ENCODE data around the gene OR6C1.
"Not testable (repeated sequence)": the region's sequence is repeated elsewhere in the genome, so short reads cannot be mapped to it uniquely, and the experiment has no call there.

The OR6C1 gene

GRCh38 chr12:55336002-55336401 is 21.9 kb downstream of the OR6C1 start:
- TF ChIP-seq, protein P1, sequence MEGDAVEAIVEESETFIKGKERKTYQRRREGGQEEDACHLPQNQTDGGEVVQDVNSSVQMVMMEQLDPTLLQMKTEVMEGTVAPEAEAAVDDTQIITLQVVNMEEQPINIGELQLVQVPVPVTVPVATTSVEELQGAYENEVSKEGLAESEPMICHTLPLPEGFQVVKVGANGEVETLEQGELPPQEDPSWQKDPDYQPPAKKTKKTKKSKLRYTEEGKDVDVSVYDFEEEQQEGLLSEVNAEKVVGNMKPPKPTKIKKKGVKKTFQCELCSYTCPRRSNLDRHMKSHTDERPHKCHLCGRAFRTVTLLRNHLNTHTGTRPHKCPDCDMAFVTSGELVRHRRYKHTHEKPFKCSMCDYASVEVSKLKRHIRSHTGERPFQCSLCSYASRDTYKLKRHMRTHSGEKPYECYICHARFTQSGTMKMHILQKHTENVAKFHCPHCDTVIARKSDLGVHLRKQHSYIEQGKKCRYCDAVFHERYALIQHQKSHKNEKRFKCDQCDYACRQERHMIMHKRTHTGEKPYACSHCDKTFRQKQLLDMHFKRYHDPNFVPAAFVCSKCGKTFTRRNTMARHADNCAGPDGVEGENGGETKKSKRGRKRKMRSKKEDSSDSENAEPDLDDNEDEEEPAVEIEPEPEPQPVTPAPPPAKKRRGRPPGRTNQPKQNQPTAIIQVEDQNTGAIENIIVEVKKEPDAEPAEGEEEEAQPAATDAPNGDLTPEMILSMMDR (IDR thresholded peaks at IDR 0.05; ENCODE audit: low read depth, low read length), result no peak
- no peak for DNase-seq (ENCODE audit: low read depth in 2 of 2)
- no peak overlapping the region for H3K4me3 ChIP-seq (replicated peaks in 1 of 2; ENCODE audit: low read depth in 2 of 2, low read length in 2 of 2)

DNA sequence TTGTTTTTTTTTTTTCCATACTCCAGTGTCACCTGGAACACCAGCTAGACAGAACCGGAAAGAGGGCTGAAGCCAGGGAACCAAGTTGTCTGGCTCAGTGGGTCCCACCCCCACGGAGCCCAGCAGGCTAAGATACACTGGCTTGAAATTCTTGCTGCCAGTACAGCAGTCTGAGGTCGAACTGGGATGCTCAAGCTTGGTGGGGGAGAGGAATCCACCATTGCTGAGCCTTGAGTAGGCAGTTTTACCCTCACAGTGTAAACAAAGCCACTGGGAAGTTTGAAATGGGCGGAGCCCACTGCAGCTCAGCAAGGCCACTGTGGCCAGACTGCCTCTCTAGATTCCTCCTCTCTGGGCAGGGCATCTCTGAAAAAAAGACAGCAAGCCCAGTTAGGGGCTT is 41.2 kb downstream of the OR6C1 start:
- H3K4me3 ChIP-seq (replicated peaks in 1 of 2; ENCODE audit: low read depth in 2 of 2, low read length in 2 of 2); DNase-seq (ENCODE audit: low read depth in 2 of 2): not testable (repeated sequence)

DNA sequence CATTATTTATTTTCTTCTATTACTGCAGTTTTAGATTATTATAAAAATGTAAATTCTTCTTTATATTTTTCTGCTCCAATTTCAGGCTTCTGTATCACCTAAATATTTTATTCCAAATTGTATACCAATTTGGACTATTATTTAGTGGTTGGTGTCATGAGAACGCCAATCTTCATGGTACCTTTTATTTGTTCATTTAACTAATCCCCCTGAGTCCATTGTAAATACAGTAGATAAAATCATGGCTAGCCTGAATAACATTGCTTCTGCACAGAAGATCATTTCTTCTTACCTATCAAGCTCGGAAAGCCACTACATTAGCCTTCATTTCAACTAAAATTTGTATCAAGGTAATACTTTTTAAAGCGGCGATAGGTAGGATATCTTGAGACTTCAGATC is 48.5 kb downstream of the OR6C1 start, which contains the start of gene OR6C75:
TSS of gene OR6C75 (plus strand) at position 301 of the 400 bp plus-strand sequence. CDS start 2,136 bp downstream, outside the sequence.
- H3K4me3 ChIP-seq (replicated peaks in 1 of 2; ENCODE audit: low read depth in 2 of 2, low read length in 2 of 2), result no peak within 1 kb of the TSS
- DNase-seq (ENCODE audit: low read depth in 2 of 2), result no peak
- TF ChIP-seq, protein P1 (IDR thresholded peaks at IDR 0.05; ENCODE audit: low read depth, low read length), result no peak

DNA sequence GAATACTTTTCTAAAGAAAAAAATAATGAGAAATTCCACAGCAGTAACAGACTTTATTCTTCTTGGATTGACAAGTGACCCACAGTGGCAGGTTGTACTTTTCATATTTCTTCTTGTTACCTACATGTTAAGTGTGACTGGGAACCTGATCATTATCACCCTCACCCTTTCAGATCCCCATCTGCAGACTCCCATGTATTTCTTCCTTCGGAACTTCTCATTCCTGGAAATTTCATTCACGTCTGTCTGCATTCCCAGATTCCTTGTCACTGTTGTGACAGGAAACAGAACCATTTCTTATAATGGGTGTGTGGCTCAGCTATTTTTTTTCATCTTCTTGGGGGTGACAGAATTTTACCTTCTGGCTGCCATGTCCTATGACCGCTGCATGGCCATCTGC is 50.9 kb downstream of the OR6C1 start:
- H3K4me3 ChIP-seq (replicated peaks in 1 of 2; ENCODE audit: low read depth in 2 of 2, low read length in 2 of 2), result no peak overlapping the region
- DNase-seq (ENCODE audit: low read depth in 2 of 2), result no peak
- TF ChIP-seq, protein P1 (IDR thresholded peaks at IDR 0.05; ENCODE audit: low read depth, low read length), result no peak
